ENCODE data around the gene CCDC177.

Gene CCDC177

DNA sequence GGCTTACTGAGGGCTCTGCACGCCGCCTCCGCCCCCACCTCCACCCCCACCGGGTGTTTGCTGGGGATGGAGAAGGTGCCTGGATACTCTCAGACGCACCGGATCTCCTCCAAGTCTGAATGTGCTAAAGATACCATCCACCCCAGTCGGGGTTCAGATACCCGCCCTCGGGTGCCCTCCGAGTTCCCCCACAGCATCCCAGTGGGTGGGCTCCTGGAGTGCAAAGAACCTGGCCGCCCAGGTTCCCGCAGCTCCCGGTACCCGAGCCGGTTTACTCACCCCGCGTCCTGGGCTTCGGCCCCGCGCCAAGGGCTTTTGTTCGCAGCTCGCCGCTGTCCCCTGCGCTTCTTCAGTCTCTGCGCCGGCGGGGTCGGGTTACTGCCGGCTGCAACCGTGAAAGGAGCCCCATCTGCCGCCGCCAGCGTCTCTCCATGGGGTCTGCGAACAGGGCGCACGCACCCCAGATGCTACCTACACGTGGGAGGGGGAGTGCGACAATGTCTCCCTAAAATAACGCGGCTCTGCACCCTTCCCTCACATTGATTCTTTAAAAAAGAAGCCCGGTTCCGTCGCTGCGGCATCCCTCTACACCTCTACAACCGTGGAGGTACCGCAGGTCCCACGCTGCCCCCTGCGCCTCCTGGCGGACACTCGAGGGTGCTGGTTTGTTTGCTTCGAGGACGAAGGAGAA lies at the start of gene CCDC177:
Gene CCDC177, minus strand, starts transcription at position 609 of the 691 bp plus-strand sequence. CDS start 1,249 bp downstream, outside the sequence.
- no peak for DNase-seq (ENCODE audit: low read depth)

DNA sequence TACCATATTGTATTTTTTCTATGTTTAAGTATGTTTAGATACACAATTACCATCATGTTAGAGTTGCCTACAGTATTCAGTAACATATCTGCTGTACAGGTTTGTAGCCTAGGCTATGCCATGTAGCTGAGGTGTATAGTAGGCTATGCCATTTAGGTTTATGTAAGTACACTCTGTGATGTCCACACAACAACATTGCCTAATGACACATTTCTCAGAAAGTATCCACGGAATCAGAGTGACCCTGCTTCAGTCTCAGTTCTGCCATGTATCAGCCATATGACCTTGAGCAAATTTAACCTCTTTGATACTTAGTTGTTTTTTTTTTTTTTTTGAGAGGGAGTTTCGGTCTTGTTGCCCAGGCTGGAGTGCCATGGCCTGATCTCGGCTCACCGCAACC lies 49.5 kb upstream of the CCDC177 start:
- no peak for DNase-seq (ENCODE audit: low read depth)

DNA sequence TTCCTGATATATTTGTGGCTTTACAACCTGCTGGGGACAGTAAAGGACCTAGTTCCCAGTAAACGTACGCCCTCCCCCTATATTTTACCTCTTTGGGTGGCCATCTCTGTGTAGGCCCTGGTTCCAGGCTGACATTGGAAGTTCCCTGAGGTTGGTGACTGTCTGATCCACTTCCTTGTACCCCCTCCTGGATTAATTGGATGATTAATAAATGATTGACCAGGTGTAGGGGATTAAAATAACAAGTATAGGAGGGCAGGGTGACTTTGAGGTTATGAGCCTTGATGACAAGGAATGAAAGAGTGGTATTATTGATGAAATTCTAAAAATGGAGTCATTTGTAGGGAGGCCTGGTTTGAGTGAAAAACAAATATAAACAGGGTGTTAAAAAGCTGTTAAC lies 46.3 kb upstream of the CCDC177 start:
- no peak for DNase-seq (ENCODE audit: low read depth)

DNA sequence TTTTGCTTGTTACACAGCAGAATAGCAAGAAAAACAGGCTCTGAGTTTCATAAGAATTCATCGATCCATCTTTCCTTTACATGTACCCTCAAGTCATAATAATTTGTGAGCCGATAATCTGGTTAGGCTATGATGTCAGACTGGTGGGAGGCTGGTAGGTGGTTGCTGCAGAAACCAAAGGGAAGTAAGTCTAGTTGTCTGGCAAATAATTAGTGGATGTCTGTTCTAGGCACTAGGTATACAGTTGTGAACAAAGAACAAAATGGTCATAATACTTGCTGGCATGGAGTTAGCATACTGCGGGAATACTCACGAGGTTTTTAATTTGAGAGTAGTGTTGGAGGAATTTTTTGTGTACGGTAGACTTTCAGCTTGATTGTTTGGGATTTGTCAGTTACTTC lies 45.5 kb upstream of the CCDC177 start:
- no peak for DNase-seq (ENCODE audit: low read depth)

DNA sequence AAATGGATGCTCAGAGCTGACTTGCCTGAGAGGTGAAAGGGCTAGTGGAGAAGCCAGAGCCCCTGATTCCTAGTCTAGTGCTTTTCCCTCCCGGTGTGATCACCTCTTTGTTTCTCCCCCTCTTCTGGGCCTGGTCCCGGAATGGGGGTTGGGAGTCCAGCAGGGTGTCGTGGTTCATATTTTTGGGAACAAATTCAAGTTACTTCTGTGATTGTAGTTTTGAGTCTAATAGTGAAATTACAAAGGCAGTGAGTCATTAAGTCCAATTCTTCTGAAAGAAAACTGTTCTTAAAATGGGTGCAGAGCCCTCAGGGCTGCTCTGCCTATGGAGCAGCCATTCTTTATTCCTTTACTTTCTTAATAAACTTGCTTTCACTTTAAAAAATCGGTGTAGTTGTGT lies 44.3 kb upstream of the CCDC177 start:
- no peak for DNase-seq (ENCODE audit: low read depth)

DNA sequence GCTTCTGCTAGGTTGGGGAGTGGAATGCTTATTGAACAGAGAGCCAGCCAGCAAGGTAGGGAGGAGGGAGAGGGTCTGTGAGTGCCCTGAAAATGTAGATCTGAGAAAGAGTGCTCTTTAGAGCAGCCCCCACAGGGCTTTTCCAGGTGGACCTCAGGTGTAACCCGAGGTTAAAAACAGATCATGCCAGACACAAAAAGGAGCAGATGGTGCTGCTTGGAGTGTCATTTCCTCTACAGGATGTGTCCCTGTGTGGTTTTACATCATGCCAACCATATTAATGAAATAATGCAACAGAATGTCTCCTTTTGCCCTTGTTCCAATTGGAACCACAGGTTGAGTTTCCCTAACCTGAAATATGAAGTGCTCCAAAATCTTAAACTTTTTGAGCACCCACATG lies 43.1 kb upstream of the CCDC177 start:
- DNase-seq (ENCODE audit: low read depth) = no peak

DNA sequence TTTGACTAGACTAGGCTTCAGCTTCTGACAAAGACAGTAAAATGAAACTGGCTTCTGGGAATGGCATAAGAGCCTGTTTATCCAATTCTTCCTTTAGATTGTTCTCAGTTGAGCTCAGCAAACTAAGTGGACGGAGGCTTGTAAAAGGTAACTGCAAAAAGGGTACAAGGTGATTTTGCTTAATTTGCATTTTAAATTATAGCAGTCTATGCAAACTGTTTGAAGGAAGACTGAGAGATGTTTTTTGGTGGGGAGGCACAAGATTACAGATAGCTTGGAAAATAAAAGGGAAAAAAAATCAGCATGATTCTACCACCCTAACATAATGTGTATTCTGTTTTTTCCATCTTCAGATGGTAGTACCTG lies 41.7 kb upstream of the CCDC177 start:
- DNase-seq (ENCODE audit: low read depth) = no peak

DNA sequence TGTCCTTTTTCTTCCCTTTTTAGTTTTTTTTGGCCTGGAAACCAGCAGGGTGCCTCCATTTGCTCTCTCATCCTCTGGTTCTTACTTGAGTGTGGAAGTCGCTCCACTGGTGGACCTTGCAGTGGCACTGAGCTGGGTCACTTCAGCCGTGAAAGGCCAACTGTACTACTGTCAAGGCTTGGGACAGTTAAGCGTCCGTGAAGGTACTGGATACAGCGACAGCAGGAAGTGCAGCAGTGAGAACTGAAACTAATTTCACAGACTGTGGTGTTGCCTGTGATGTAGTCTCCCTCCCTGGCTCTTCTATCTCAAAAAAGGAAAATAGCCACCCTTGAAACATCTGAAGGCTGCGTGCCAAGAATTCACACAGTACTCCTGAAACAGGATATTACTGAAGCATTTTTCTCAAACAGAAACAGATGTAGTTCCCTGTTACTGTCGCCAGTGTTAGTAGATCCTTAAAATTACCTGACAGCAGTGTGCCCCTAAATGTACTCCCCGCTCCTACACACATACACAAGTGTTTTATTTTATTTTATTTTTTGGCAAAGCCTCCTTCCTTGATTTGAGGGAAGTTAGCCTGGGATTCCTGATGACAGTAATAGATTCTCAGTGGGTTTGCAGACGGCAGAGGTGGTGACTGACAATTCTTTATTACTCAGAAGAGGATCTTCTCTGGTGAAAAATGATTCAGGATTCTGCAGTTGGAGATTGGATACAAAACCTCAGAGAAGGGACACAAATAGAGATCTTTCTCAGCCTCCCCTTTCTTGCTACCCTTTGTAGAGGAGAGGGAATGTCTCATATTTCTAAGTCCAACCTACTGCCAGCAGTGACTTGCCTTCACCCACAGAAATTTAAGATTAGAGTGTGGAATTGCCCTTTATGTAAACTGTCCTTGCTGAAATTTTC lies 41.1 kb upstream of the CCDC177 start:
- no peak for DNase-seq (ENCODE audit: low read depth)

DNA sequence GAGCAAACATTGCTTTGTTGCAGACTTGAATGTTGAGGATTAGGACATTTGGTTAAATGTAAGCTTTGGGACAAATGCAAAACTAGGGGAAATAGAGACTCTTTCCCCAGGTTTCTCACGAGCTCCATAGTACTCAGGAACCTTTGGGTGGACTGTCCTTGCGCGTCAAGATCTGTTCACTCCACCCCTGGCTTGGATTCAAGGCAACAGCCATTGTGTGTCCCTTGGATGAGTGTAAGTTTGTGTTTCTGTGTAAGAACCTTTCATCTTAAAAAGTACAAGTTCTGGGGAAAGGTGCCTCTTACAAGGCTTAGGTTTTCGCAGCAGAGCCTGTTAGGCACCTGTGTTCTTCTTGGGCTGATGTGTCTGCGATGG lies 40.4 kb upstream of the CCDC177 start:
- no peak for DNase-seq (ENCODE audit: low read depth)

DNA sequence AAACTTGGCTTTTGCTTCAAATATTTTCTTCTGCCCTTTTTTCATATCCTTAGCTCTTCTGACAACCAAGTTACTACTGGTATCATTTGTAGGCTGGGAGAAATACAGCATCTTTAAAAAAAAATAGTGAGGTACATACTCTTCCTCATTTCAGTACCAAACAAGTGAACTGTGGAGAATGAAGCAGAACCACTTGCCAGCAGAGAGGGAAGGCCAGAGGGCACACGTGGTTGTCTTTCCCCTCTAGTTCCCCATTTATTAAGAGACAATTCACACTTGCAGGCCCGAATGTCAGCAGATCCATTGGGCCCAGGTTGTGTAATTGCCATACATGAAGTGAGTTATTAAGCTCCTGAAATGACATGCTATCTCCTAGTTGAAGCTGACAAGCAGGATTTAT lies 39.9 kb upstream of the CCDC177 start:
- DNase-seq (ENCODE audit: low read depth) = no peak

DNA sequence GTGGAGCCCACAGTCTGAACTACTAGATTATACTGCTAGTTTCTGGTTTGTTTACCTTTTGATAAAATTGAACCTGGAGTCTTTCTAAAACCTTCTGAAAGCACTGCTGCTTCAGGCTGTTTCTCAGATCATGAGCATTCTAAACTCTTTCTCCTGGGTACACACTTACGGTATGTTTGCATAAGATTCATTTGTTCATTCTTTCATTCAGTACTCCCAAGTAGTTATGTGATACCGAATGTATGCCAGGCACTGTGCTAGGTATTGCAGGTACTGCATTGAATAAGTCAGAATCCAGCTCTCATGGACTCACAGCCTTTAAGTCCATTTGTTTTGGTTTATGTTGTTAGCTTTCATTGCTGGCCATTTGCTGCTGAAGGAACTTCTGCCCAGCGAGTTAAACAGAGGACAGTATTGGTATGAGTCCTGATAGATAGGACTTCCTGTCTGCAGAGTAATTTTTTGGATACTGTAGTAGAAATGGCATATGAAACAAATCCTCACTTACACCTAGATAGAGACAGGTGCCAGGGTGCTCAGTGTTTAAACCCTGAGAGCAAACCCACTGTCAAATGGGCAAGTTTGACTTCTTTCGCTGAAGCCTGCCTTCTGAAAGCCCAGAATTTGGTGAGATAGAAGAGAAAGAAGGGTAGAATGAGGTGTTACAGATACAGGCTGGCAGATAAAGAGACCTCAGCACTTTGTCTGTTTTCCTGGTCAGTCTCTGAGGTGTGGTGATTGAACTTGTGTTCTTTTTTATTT lies 38.8 kb upstream of the CCDC177 start:
- no peak for DNase-seq (ENCODE audit: low read depth)

DNA sequence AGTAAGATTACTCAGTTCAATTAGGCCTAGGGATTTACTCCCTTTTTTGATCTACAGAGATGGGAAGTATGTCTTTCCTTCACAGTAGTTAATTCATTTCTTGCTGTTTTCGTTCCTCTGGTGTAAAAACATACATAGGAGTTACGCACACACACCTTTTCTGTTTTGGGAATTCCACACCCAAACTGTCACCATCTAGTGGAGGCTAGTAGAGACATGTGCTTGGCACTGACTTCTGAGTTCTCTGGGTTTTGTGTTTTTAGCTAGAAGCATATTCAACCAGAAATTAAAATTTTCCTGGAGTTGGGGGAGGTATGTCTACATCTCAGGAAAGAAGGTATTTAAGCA lies 38.1 kb upstream of the CCDC177 start:
- DNase-seq (ENCODE audit: low read depth) = no peak

DNA sequence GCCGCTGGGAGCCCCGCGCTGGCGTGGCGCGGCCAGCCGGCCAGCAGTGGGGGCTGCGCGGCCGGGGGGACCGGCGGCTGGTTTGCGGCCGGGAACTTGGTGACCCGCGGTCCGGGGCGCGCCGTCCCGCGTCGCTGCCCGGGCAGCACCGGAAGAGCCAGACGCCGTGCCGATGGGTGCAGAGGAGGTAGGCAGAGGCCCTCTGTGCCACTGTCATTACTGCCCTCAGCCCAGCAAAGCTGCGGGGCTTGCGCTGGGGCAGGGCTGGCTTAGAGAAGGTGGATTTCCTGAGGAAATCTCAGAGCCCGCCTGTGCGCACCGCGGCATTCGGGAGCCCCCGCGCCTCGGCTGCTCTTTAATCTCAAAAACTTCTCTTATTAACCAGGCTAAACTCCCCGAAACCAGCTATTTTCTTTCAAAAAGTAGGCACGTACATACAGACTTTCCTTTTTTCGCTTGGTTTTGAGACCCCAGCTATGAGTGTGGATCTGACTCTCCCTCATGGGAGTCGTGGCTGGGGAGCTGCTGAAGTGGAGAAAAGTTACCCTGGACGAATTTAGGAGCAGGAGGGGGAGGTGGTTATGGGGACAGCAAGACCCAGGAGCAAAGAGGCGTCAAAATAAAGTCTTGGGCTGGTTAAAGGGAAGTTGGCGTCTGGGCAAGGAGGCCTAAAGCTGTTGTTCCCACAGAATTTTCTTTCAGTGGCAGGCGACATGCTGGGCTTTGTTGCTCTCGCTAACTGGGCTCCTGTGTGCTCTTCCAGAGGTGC lies 37.5 kb upstream of the CCDC177 start:
- DNase-seq (ENCODE audit: low read depth) = no peak

DNA sequence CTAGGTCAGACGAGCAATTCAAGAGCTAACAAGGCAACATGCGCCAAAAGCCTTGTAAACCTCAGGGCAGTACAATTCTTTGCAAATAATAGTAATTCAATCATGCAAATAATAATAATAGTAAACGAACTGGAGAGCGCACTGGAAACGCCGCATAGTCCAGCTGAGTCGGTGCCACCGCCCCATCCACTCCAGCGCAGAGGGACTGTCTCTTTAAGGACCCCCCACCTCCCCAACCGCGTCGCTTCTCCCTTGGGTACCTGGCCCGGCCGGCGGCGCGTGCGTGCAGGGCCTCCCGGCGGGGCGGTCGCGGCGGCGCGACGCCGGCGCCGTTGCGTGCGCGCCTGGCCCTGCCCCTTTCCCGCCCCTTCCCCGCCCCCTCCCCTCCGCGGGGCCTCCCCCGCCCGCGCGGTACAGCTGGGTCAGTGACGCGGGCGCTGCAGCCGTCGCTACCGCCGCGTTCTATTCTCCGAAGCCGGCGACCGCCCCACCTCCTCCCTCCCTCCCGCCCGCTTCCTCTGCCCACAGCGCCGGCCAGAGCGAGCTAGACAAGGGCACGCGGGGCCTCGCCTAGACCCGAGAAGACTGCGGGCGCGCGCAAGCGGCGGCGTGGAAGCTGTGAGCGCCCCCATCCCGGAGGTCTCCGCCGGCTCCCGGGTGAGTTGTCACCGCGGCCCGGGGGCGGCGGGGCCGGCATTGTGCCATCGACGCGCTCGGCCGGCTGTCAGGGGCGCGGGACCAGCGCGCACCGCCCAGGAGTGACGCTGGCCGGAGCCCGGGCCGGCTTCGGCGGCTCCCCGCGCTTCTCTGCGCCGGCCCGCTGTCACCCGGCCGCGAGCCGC lies 36.7 kb upstream of the CCDC177 start, which contains the start of gene SUSD6:
Gene SUSD6, plus strand, starts transcription at position 425 of the 842 bp plus-strand sequence. CDS start 46,997 bp downstream, outside the sequence.
- DNase-seq (ENCODE audit: low read depth) = peak; percentile 77

DNA sequence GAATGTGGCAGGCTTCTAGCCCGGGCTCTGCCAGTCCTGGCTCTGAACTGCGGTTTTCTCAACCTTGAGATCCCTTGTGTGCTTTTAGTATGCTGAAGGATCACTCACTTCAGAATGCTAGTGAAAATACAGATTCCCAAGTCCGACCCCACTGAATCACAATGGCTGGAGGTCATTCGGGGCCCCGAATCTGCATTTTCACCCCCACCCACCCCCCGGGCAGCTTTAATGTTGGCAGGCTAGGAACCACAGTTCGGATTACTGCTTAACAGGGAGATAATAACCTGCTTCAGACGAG lies 36.2 kb upstream of the CCDC177 start:
- no peak for DNase-seq (ENCODE audit: low read depth)

DNA sequence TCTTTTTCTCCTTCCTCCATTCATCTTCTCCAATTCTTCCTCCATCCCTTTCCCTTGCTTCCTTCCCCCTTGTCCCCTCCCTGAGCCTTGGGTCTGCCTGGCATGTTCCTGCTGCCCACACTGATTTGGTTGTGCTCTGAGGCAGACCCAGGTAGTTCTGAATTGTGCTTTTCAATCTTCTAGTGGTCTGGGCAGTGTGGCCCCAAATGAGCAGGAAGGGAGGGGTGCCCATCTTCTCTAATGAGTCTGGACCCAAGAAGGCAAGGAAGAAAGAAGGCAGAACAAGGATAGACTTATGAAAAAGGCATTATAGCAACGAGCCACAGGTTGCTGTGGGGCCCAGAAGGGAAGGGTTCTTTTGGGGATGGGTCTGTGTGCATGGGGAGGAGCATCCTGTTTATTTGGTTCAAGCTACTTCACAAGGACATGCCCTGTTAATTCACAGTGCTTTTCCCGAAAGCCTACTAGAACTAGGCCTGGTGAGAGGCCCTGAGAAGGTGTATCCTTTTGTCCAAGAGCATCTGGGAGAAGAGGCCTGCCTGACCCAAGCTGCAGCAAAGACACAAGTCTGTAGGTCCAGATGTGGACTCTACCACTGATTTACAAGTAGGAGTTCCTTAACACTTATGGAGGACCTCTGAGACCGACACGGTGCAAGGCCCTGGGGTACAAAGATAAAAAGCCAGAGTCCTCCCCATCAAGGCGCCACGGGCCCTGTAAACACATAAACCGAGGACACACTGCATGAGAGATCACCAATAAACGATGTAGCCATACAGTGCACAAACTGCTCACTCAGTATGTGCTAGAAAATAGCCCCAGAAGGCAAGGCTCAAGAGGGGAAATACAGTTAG lies 35.6 kb upstream of the CCDC177 start:
- DNase-seq (ENCODE audit: low read depth) = no peak

DNA sequence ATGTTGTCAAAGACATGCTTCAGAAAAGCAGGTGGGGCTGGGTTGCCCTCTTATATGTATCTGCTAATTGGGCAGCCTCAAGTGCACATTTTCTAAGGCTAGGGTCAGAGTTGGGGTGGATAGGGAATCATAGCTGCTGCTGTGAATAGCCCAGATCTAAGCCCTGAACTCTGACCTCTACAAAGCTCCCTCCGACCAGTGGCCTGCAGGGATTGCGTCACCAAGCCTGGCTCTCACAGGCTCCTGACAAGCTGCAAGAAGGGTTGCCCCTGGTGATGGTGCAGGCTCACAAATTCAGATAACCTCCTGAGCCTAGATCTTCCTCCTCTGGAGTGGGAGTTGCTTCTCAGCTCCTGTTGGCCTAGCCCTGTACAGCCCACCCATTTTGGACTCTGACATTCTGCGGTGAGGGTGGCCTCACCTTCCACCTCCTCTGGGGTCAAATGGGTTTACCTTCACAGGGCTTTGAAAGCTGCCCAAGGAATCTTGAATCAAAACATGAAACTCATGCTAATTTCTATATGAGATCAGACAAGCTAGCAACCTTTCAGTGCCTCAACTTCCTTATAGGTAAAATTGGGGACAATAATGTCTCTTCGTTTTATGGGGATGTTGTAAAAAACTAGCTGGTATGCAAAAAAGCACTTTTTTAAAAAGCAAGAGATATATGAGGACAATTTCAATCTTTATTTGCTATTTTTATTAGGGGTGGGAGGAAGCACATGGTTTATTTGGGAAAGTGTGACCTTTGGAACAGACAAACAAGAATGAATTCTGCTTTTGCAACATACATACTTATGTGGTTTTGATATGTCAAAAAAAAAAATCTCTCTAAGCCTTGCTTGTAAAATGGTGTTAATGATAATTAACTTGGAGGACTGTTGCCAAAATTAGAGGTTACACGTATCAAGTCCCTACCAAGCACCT lies 31.9 kb upstream of the CCDC177 start:
- DNase-seq (ENCODE audit: low read depth) = no peak

DNA sequence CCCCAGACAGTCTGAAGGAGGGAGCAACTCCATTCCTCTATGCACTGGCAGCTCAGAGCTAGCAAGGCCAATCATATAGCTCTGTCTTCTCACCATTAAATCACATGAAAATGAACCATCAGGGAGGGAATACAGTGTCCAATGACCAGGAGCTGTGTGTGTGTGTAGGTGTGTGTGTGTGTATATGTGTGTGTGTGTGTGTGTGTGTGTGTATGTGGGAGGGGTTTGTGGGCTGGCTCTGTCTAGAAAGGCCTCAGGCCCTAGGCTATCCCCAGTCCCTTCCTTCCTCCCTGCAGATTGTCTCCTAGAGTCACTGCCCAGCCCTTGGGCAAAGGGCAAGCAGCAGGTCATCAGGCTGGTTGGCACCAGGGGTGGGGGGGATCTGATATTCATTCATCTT lies 31.1 kb upstream of the CCDC177 start:
- DNase-seq (ENCODE audit: low read depth) = no peak

DNA sequence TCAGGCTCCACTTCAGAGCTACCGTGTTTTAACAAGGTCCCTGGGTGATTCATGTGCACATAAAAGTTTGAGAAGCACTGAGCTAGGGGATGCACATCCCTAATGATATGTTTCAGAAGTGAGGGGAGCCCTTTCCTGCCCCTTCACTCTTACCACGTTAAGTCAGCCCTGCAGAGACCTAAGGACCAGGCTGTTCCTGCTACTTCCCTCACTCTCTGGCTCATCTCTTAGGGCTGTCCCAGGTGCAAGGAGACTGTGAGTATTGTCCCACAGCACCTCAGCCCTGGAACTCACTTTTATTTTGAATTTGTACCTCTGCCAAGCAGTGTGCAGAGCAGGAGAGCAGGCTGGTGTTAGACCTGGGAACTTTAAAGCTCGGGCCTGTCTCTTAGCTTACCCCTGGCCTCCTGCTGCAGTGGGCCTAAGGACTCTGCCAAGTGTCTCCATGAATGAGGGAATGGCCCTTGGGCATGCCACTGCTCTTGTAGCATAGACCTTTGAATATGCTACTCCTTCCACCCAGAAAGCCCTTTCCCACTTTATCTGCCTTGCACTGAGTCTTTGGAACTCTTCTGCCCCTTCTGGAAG lies 25.7 kb upstream of the CCDC177 start:
- no peak for DNase-seq (ENCODE audit: low read depth)

Measured in stromal cell of bone marrow (primary cell).